GM19023 (cell line): ENCODE data around the gene FAM83G.
"Not testable (repeated sequence)": the region's sequence is repeated elsewhere in the genome, so short reads cannot be mapped to it uniquely, and the experiment has no call there.

ENCODE experiments used
- ATAC-seq: cut with Tn5 transposase; IDR thresholded peaks from one replicate; pipeline ENCODE4 v1.9.1; 2021; ENCODE audit warnings: mild to moderate bottlenecking, moderate library complexity; ENCODE audit not compliant: unreplicated experiment

FAM83G gene

GRCh38 chr17:18959071-18959844, 45.3 kb downstream of the FAM83G start:
- ATAC-seq, result no peak

DNA sequence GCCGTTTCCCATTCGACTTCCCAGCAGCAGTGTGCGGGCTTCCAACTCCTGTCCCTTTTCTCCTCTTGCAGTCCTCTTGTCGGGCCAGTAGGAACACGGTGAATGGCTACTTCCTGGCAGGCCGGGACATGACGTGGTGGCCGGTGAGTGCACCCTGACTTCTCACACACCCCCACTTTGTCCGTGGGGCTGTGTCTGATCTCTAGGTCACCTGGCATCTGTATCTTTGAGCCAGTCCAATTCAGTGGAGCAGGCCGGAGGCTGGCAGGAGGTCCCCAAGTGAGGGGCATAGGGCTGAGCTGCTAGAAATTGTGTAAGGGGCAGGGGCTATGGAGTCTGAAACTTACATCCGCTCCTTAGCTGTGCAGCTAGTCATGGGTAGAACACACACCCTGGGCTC, 46.0 kb downstream of the FAM83G start:
- ATAC-seq, result no peak

GRCh38 chr17:18957831-18958230, 46.7 kb downstream of the FAM83G start:
- no peak for ATAC-seq

- ATAC-seq, result no peak
Observed at GRCh38 chr17:18956581-18956980, 48.0 kb downstream of the FAM83G start.

GRCh38 chr17:18956021-18956420, 48.5 kb downstream of the FAM83G start:
- not testable (repeated sequence) for ATAC-seq

GRCh38 chr17:18955009-18955408, 49.6 kb downstream of the FAM83G start:
- no peak for ATAC-seq

GRCh38 chr17:18954321-18954720, 50.2 kb downstream of the FAM83G start:
- no peak for ATAC-seq

DNA sequence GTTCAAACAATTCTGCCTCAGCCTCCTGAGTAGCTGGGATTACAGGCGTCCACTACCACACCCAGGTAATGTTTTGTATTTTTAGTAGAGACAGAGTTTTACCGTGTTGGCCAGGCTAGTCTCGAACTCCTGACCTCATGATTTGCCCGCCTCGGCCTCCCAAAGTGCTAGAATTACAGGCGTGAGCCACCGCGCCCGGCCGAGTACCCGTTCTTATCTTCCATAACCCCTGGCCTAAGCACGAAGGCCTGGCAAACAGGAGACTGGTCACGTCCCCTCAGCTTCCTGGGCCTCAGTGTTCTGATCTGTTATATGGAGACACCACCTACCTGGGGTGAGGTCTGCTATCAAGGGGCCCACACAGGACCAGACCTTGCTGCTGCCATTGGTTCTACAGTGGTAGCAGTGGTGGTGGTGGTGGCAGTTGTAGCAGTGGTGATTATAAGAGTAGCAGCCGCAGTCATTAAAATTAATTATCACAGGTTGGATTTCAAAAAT, 51.3 kb downstream of the FAM83G start:
- ATAC-seq, result no peak

- ATAC-seq, result no peak
Observed at GRCh38 chr17:18951941-18952842, 52.4 kb downstream of the FAM83G start, which contains the start of gene SLC5A10. Gene SLC5A10, plus strand, starts transcription at chr17:18952165. Its CDS starts 41 bp downstream, at chr17:18952206.

GRCh38 chr17:18950944-18951905, 53.3 kb downstream of the FAM83G start:
- no peak for ATAC-seq

- no peak for ATAC-seq
Observed at GRCh38 chr17:18950346-18950745, 54.2 kb downstream of the FAM83G start.

DNA sequence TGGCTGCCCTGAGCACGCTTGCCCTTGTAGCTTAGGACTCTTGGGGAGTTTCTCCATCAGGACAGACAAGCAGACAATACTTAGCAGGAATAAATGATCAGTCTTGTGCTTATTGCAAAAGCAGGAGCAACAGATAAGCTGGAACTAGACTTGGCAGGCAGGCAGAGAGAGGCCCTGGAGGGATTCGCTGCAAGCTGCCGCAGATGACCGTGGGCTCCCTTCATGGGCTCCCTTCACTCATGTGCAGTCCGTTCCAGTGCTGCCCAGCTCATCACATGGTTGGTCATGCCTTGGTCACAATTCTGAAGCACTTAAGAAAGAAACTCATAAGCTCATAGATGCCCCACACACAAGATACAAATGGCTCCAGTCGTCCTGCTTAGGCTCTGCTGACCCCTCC, 55.0 kb downstream of the FAM83G start:
- no peak for ATAC-seq

GRCh38 chr17:18948476-18949006, 56.0 kb downstream of the FAM83G start:
- no peak for ATAC-seq

GRCh38 chr17:18947866-18948265, 56.7 kb downstream of the FAM83G start:
- ATAC-seq, result no peak

DNA sequence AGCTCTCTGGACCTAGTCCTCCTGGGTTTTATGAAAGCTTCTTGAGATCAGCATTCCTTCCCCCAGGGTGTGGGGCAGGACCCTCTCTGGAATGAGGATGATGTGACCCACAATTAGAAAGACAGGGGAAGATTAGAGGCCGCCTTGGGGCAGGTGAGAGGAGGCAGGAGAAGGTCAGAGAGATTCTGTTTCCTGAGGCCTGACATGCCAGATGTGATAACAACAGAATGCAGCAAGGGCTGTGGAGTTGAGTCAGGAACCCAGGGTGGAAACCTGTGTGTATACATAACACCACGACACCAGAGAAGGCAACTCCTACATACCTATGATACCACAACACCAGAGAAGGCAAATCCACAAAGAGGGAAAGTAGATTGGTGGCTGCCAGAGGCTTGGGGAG, 58.0 kb downstream of the FAM83G start:
- ATAC-seq, result no peak

DNA sequence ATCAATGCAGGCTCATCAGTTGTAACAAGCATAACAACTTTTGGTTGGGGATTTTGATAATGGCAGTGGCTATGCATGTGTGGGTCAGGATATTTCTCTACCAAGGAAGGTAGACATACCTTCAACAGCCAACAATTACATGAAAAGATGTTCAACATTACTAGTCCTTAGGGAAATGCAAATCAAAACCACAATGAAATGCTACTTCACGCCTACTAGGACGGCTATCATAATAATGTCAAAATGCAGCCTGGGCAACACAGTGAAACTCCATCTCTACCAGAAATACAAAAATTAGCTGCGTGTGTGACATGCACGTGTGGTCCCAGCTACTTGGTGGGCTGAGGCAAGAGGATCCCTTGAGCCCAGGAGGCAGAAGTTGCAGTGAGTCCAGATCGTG, 59.9 kb downstream of the FAM83G start:
- no peak for ATAC-seq

GRCh38 chr17:18938692-18939023, 65.9 kb downstream of the FAM83G start:
- no peak for ATAC-seq

GRCh38 chr17:18937981-18938691, 66.4 kb downstream of the FAM83G start:
- no peak for ATAC-seq

GRCh38 chr17:18933102-18934058, 71.2 kb downstream of the FAM83G start:
- no peak for ATAC-seq
